Body of pancreas (tissue), 4 donors: ENCODE data around the gene SRRM1. TPM values are rescaled to one million over a fixed set of nuclear protein-coding genes. Genes with fewer than 3 reads are reported as not detected.

Experiments
- ATAC-seq: fragments of 150-250 bp; one replicate; pipeline ENCODE4 v1.9.1; 2016
- DNase-seq, 4 donors: peaks; one replicate each; pipeline ENCODE4 v3.0.0-alpha.2; 2019
- H3K27ac ChIP-seq, 4 donors: fragments of 200-600 bp; sonication (generic); 1 replicate in 3 of 4; 2 replicates in 1 of 4; pipeline versions ENCODE4 v1.5.1 to v1.6.1; 2016 to 2019; ENCODE audit warnings: mild to moderate bottlenecking in 1 of 4, mixed read lengths in 1 of 4, moderate library complexity in 1 of 4
- H3K27me3 ChIP-seq, 2 donors: fragments of 200-600 bp; sonication (generic); one replicate each; pipeline ENCODE4 v1.6.0; 2016; ENCODE audit warnings: mild to moderate bottlenecking in 1 of 2
- H3K36me3 ChIP-seq, 2 donors: fragments of 200-600 bp; sonication (generic); replicated peaks in 1 of 2; 2 replicates each; pipeline ENCODE4 v1.5.1; 2016; ENCODE audit warnings: low read depth in 2 of 2; ENCODE audit not compliant: insufficient read depth in 1 of 2
- H3K4me1 ChIP-seq: fragments of 200-600 bp; sonication (generic); one replicate; pipeline ENCODE4 v1.6.0; 2016
- H3K4me3 ChIP-seq, 2 donors: fragments of 200-600 bp; sonication (generic); 1 replicate in 1 of 2; 2 replicates in 1 of 2; pipeline ENCODE4 v1.5.1; 2016 to 2019
- H3K9me3 ChIP-seq, 3 donors: fragments of 200-600 bp; sonication (generic); 1 replicate in 2 of 3; 2 replicates in 1 of 3; pipeline ENCODE4 v1.5.1; 2016
- CTCF ChIP-seq, 7 experiments: fragments of 450-650 bp in 4 of 7; fragments of 200-600 bp in 3 of 7; sonication (generic) in 3 of 7; IDR thresholded peaks; one replicate each; pipeline ENCODE4 v1.5.1; 2016 to 2019; ENCODE audit warnings: antibody characterized with exemption in 7 of 7
- POLR2A ChIP-seq, 3 donors: fragments of 450-650 bp; IDR thresholded peaks; one replicate each; pipeline ENCODE4 v1.6.1; 2016; ENCODE audit warnings: antibody characterized with exemption in 3 of 3, mild to moderate bottlenecking in 2 of 3
- WGBS, 2 donors: methylation state at CpG; one replicate each; pipeline ENCODE4 v1.1.5; 2017; 5-methylcytosine and 5-hydroxymethylcytosine counted together
- intact Hi-C: fragments of 100-400 bp; cut with DNase I; formaldehyde crosslinking; loops from one replicate; pipeline ENCODE4 v1.15.1; 2023
- total RNA-seq, 2 donors: library from RNA; depleted of rRNA; stranded (reverse); fragments of >200 nt; gene quantifications; one replicate each; pipeline ENCODE4 v1.1.0, GENCODE V29; 2016

Gene SRRM1
- total RNA-seq, 2 donors from 2014 or later, result 97.2 to 108 TPM

- Histone ChIP-seq H3K36me3 (no peaks in the 10 kb centered on the region), H3K4me3 (no peak overlapping the region), H3K9me3 (no peaks in the 10 kb centered on the region), H3K27me3 (no peaks in the 10 kb centered on the region), H3K4me1 (peaks cover 24% of the 10 kb centered on the region), H3K27ac (peak overlapping the region in 1 of 4 donors; percentile 3)
- DNase-seq (peak; percentile 31 to 51 (median 46)), ATAC-seq (no peak)
- no peak for TF ChIP-seq CTCF (IDR thresholded peaks at IDR 0.05)
- no peak for TF ChIP-seq POLR2A (IDR thresholded peaks at IDR 0.05)
- 59 to 64% methylated on average over 7 of the region's 7 CpGs for WGBS, 2 donors
- intact Hi-C loops, result no loop called here
Measured at GRCh38 chr1:24640288-24640687, 2.8 kb upstream of the SRRM1 start.

GRCh38 chr1:24641646-24642151, 1.4 kb upstream of the SRRM1 start:
- intact Hi-C loops, result no loop called here
- ATAC-seq (no peak), DNase-seq (peak; percentile 19 to 29 (median 23))
- Histone ChIP-seq H3K27me3 (no peaks in the 10 kb centered on the region), H3K9me3 (no peaks in the 10 kb centered on the region), H3K27ac (peak overlapping the region; percentile 96 to 100 (median 98)), H3K4me3 (peak overlapping the region; percentile 37 to 64), H3K36me3 (peaks cover 0 to under 1% of the 10 kb centered on the region in 2 donors), H3K4me1 (peaks cover 30% of the 10 kb centered on the region)
- no peak for TF ChIP-seq CTCF (IDR thresholded peaks at IDR 0.05)
- TF ChIP-seq POLR2A (IDR thresholded peaks at IDR 0.05), result no peak
- 26% methylated on average over 24 of the region's 24 CpGs for WGBS, 2 donors

- 1 to 2% methylated on average over 13 to 52 of the region's 53 CpGs for WGBS, 2 donors
- H3K27ac ChIP-seq, result peak overlapping the region; percentile 84 to 100 (median 93)
- TF ChIP-seq CTCF (IDR thresholded peaks at IDR 0.05), result no peak
- no peak for TF ChIP-seq POLR2A (IDR thresholded peaks at IDR 0.05)
- no peaks in the 10 kb centered on the region for H3K9me3 ChIP-seq
- H3K4me3 ChIP-seq, result peak overlapping the region; percentile 93 to 96
- H3K4me1 ChIP-seq, result peaks cover 30% of the 10 kb centered on the region
- DNase-seq (peak in 2 of 4 donors; percentile 33 to 38), ATAC-seq (peak; percentile 3)
- intact Hi-C loops, result no loop called here
- no peaks in the 10 kb centered on the region for H3K27me3 ChIP-seq
- H3K36me3 ChIP-seq, result peaks cover 0 to 8% of the 10 kb centered on the region in 2 donors
Measured at GRCh38 chr1:24643363-24644099, 429 bp downstream of the SRRM1 start.

GRCh38 chr1:24644100-24644384, 940 bp downstream of the SRRM1 start:
- 0% methylated on average over 3 to 9 of the region's 9 CpGs for WGBS, 2 donors
- Histone ChIP-seq H3K9me3 (no peaks in the 10 kb centered on the region), H3K36me3 (peaks cover 0 to 12% of the 10 kb centered on the region in 2 donors), H3K27me3 (no peaks in the 10 kb centered on the region), H3K4me1 (peaks cover 30% of the 10 kb centered on the region), H3K4me3 (peak overlapping the region; percentile 93 to 96), H3K27ac (peak overlapping the region in 3 of 4 donors; percentile 87 to 100 (median 99))
- DNase-seq (peak in 1 of 4 donors; percentile 16), ATAC-seq (no peak)
- intact Hi-C loops, result no loop called here
- no peak for TF ChIP-seq POLR2A (IDR thresholded peaks at IDR 0.05)

GRCh38 chr1:24648919-24649318, 5.8 kb downstream of the SRRM1 start:
- ATAC-seq (no peak), DNase-seq (no peak)
- Histone ChIP-seq H3K27ac (no peak overlapping the region), H3K27me3 (no peaks in the 10 kb centered on the region), H3K4me1 (peaks cover 20% of the 10 kb centered on the region), H3K4me3 (no peak overlapping the region), H3K36me3 (peaks cover 16 to 52% of the 10 kb centered on the region in 2 donors), H3K9me3 (no peaks in the 10 kb centered on the region)
- WGBS, 2 donors, result 85 to 94% methylated on average over 5 of the region's 5 CpGs
- TF ChIP-seq CTCF (IDR thresholded peaks at IDR 0.05) (no peak), POLR2A (IDR thresholded peaks at IDR 0.05) (no peak)
- intact Hi-C loops, result no loop called here
